HG03565 (cell line): ENCODE measurements around the gene CTTNBP2.
"Not testable (repeated sequence)": the region's sequence is repeated elsewhere in the genome, so short reads cannot be mapped to it uniquely, and the experiment has no call there.

Experiments
- ATAC-seq: cut with Tn5 transposase; IDR thresholded peaks from one replicate; pipeline ENCODE4 v1.9.1; 2021; ENCODE audit warnings: mild to moderate bottlenecking, moderate library complexity; ENCODE audit not compliant: unreplicated experiment

CTTNBP2 gene

DNA sequence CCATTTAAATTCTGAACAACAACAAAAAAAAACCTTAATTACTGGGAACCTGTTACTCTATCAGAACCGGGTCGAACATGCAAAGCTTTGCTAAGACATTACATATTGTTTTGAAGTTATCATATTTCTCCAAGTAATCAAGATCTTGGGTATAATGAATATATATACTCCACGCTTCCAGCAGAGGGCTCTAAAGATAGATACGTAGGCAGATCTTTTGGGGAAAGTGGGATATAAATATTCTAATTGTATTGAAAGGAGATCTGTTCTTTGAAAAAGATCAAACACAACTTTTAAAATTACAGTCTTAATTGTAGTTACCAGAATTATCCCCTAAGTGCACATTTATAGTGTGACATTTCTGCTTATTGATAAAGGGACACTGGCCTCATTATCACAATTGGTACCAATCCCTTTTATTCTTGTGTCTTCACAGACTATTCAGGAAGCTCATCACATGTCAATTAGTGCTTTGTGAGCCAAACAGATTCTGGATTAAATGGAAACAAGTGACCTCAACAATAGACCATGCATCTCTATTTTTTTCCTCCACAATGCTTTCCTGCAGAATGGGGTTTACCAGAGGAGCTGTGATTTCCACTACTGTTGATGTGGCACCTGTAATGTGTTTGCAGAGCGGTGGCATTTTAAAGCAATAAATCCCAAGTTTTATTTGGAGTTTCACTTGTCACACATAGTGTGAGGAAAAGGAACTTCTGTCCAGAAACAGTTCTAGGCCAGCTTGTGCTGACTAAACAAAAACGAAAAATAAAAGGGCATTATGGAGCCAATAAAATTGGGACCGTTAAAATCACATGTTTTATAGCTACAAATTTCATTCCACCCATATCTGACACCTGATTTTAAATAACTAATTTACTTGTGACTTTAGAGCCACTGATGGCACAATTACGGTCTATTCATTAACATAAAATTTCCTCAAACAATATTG, 122.4 kb downstream of the CTTNBP2 start:
- ATAC-seq = no peak

DNA sequence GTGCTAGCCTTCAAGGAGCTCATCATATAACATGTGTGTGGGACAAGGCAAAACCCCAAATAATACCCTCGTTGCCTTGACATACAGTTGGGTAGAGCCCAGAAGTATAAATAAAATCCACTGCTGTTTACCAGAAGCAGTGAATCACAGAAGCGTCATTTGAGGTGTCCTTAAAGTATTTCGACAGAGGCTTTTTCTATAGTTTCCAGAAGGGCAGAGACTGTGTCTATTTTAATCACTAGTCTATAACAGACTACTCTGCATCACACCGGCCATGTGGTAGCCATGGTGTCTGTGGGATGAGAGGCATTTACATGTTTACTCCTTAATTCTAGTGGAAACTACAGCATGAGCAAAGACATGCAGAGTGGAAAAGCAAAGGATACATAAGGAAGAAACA, 131.3 kb downstream of the CTTNBP2 start:
- no peak for ATAC-seq

DNA sequence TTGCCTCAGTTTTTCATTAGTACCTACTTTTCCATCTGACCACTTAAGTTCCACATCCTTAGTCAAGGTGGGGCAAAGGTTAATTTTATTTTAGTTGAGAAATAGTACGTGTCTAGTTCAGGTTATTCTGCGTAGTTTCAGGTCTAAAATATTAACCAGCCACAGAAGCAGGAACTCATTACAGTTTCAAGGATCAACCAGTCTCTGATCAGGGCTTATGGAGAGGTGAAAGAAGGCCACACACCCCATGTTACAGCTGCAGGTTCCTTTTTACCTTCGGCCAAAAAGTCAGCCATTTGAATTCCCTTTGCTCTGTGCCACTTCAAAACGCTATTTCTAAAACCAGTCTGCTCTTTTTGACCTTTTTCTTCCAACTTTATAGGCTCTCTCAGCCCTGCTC, 134.2 kb downstream of the CTTNBP2 start:
- no peak for ATAC-seq

DNA sequence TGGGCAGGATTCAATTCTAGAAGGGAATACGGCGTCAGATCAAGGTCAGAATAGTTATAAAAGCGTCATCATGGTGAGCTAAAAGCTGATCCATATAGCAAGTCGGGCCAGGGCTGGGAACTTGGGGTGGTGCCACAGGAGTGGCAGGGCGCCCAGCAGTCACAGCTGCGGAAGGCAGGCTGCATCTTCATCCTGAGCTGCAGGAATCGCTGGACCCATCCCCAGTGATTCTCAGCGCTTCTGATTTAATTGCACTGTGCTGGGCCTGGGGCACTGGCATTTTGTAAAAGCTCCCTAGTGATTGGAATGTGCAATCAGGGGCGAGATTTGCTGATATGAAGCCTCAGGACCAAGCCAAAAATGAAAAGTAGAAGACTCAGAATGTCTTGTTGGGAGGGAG, 135.3 kb downstream of the CTTNBP2 start:
- no peak for ATAC-seq

DNA sequence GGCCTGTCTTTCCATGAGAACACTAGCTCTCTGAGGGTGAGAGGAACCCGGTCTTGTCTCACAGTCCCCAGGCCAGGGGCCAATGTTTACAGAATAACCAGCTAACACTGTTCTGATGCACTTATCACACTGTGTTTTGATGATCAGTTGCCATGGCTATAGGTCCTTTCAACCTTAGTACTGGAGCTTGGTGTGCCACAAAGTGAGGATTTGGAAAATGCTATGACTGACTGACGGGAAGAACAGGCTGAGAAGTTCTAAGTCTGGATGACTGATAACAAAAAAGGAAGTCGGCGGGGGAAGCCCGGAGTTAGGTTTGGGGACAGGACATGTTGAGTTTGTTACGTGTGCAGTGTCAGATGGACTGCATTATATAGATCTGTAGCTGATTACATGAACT, 141.8 kb downstream of the CTTNBP2 start:
- peak; percentile 86 for ATAC-seq

DNA sequence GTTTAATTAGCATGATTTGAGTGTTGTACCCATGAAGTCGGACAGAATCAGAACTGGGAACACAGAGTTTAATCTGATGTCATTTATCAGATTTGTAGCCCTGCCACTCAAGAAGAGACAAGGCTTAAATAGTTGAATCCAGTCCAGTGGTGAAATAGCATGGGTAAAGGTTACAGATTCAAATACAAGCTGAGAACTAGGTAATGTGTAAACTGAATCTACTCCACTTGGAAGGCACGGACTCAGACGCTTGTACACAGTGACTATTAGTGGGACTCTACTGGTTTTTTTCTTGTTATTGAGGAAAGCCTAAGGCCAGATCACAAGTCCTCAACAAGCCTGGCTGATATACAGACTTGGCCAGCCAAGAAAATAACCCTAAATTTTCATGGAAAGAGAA, 142.9 kb downstream of the CTTNBP2 start:
- no peak for ATAC-seq

DNA sequence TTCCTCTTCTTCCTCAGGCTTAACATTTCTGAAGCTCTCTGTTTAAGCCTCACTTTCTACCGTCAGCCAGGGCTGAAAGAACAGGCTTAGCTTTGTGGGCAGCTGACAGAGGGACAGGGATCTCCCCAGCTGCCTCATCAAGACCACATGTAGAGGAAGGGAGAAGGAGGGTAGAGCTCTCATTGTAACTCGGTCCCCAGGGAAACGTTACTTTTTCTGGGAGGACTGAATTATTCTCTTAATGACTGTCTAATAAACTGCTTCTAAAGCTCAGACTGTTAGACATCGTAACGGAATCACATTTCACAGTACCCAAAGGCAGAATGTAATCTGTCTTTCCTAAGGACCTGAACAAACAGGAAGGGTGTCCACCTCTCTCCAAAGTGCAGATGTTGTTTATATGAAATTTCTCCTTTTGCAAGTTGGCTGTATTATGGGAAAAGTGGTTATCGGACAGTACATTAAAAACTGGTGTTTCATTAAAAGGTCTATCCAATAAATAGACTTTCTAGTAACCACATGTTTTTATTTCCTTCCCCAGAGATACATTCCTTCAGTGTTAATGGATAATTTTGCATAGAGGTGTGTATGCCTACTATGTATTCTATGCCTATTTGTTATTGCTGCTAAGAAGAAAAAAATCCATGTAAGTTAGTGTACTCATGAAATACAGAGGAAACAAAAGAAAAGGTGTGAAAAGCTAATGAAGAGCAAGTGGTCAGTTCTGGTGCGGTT, 144.2 kb downstream of the CTTNBP2 start:
- peak; percentile 42 for ATAC-seq

DNA sequence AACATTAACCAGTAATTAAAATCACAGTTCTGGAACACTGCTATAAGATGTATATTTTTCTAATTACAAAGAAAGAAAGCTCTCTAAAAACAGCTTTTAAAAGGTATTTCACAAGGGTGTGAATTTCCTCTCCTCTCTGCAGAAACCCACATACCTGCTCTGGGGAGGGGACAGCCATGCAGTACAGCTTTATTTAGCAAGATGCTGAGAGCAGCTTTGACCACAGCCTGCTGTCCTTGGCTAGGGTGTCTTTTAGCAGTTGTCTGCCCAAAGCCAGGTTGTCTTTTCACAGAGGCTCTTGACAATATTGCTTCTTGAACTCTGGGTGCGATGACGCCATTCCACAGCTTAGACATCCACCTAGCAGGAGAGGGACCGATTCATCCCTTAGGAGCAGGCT, 148.3 kb downstream of the CTTNBP2 start:
- no peak for ATAC-seq

DNA sequence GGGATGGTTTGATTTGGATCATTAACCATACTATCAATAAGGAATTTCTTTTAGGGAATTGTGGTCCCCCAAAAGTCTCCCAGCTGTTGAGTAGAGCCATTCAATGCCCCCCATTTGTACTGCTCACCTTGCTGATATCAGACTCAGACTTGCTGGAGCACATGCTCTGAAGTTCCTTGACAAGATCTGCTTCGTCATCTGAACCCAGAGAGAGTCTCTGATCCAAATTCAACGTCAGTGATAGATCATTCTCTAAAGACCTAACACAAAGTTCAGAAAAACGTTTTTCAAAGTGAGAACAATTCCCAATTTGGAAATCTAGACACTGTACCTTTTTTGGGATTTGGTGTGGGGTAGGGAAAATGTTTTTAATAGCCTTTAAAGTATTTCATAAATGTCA, 153.9 kb downstream of the CTTNBP2 start:
- no peak for ATAC-seq

DNA sequence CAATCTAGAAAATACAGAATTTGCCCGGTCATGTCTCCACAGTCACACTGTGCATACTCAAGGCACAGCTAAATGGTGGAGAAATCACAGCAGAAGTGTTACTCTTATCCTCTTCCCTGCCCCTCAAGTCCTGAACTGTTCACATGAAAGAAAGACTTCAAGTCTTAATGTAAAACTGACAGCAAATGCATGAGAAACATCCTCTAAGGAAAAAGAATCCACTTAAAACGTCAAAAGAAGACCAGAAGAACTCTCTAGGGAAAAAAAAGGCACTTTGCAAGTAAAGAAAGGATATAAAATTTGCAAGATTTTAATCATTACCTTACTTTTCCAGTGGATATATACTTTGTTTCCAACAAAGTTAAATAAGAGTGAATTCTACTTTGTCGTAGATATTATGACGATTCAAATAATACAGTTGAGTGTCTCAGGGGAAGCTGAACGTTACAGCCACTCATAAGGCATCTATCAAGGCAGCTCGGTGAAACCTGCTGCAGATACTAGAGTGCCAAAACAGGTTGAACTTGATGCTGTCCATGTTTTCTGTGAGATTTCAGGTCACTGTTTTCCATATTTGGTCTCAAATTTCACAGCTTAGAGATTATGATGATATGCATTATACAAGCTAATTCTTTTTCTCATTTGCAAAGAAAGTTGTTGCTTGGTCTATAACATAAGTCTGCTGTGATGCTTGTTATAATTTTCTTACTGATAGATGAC, 155.0 kb downstream of the CTTNBP2 start:
- ATAC-seq = no peak

DNA sequence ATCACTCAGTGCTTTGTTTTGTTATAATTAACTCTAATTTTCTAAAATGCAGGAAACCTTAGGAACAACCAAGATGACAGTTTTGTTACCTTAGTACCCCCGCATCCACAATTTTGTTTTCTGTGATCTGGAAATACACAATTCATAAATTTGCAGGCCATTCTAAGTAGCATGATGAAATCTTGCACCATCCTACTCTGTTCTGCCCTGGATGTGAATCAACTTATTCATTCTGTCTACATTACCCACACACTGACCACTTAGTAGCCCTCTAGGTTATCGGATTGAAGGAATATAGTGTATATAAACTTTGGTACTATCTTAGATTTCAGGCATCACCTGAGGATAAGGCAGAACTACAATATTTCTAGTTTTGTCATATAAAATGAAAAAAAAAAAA, 155.9 kb downstream of the CTTNBP2 start:
- no peak for ATAC-seq

DNA sequence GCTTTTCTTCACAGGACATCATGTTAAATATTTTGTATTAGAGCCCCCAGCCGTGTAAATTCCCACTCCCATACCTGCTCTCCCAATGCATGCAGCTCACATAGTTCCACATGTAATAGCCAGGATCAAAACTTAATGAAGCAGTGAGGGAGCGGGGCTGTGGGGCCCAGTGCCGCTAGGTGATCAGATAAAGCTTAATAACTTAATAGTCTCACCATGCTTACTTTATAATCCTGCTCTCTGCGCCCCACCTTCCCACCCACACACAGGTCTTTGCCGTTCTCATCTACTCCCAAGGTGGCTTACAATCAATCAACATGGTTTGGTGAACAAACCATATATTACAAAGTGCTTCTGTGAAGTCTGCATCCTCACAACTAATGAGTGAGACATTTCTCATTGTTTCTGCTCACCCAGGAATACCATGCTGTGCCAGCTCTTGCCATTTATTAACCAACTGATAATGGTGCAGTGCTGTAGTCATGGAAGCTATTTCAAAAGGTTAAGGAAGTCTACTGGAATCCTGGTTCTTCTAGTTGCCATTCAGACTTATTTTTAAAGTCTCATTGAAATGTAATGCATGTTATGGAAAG, 156.4 kb downstream of the CTTNBP2 start:
- ATAC-seq = no peak

DNA sequence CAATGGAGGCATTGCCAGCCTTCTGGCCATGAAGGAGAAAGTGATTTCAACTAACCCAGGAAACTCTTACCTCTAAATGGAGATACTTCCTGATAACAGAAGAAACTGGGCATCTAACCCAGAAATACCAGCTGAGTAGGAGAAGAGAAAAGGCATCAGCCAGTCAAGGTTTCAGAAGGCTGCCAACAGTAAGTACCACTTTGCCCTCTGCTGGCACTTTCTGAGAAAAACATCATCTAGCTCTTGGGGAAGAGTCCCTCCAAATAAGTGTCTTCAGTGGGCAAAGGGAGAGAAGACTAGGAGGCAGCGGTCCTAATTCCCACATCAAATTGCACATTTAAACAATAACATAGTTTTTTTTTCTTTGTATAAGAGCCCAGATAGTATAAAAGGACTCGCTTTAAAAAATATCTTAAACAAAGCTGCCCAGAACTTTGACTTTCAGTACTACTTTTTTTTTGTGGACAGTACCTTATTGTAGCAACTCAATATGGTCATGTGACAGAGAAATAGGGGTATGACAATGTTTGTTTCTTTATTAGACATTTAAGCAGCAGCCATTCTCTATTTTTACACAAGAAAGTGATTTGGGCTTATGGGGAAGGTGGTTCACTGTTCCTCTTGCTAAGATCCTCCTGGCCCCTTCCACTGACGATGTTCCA, 157.3 kb downstream of the CTTNBP2 start:
- peak; percentile 83 for ATAC-seq

DNA sequence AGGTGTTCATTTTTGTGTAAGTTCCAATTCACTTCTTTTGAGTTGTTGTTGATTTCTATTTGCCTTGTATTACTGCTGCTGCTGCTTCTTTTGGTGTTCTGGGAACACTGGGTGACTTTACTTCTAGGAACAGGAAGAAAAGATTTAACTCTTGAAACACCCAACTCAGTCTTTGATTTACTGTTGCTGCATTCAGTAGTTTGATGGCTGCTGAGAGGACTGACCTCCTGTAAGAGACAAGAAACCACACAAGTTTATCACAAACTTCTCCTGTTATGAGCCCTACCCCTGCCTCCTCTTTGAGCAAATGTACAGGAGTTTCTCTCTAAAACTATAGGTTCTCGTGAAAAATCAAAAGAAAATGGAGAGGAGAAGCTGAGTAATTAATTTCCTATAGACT, 161.7 kb downstream of the CTTNBP2 start:
- no peak for ATAC-seq

DNA sequence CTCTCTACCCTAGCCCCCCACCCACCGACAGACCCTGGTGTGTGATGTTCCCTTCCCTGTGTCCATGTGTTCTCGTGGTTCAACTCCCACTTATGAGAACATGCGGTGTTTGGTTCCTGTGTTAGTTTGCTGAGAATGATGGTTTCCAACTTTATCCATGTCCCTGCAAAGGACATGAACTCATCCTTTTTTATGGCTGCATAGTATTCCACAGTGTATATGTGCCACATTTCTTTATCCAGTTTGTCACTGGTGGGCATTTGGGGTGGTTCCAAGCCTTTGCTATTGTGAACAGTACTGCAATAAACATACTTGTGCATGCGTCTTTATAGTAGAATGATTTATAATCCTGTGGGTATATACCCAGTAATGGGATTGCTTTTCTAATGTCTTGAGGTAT, 165.1 kb downstream of the CTTNBP2 start:
- not testable (repeated sequence) for ATAC-seq

DNA sequence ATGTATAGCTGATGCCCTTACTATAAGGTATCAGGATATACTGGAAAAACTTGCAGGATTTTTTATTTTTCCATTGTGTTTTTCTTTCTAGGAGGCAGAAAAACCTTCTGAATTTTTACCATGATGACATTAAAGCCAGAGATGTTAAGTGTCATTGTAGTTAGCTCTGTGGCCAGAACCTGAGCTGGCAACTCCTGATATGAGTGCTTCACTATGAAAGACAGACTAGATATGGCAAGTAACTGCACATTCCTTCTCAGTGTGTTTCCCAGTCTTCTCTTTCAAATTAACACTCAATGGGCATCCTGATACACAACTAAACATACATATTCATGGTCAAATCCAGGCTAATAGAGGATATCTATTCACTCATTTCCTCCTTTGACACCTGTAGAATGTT, 166.2 kb downstream of the CTTNBP2 start:
- ATAC-seq = no peak

DNA sequence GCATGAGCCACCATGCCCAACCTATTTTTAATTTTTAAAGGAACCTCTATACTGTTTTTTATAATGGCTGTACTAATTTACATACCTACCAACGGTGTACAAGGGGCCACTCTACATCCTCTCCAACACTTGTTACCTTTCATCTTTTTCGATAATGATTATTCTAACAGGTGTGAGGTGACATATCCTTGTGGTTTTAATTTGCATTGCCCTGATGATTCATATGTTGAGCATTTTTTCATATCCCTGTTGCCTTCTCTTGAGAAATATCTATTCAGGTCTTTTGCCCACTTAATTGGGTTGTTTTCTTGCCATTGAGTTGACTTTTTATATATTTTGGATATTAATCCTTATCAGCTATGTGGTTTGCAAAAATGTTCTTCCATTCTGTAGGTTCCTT, 167.0 kb downstream of the CTTNBP2 start:
- no peak for ATAC-seq

DNA sequence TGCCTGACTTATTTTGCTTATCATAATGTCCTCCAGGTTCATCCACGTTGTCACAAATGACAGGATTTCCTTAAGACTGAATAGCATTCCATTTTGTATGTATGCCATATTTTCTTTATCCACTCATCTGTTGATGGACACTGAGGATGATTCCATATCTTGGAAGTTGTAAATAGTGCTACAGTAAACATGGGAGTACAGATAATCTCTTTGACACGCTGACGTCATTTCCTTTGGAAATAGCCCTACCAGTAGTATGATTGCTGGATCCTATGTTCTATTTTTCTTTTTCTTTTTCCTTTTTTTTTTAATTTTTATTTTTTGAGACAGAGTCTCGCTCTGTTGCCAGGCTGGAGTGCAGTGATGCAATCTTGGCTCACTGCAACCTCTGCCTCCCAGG, 167.6 kb downstream of the CTTNBP2 start:
- no peak for ATAC-seq

DNA sequence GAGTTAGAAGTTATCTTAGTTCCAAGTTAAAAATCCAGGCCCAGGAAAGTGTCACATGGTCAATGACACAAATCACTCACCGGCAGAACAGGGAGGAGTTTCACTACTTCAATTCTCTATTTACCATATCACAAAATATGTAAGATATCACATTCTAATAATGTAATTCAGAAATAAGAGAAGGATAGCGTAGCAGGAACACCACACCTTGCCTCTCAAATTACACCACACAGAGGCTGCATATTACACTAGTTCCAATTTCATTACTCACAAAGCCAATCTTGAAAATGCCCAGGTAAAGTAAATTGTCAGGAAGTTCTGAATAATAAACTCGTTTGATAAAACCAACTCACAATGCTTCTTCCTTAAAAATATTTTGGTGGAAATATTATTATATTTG, 169.2 kb downstream of the CTTNBP2 start:
- ATAC-seq = no peak

DNA sequence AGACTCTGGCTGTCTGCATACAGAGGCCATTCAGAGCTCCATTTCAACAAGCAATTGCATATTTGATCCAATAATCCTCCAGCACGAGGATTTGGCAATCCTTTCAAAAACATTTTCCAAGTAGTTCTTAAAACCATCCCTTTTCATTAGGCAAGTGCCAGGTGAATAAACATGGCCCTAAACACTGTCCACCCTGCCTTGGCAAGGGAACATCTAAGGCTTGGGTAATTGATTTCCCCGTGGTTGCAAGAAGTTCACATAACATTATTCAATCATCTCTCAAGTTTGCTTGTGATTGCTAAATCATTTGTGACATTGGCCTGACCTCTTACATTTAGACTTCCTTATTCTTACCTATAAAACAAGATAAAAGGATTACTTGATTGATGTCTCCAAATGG, 175.2 kb downstream of the CTTNBP2 start:
- ATAC-seq = no peak

DNA sequence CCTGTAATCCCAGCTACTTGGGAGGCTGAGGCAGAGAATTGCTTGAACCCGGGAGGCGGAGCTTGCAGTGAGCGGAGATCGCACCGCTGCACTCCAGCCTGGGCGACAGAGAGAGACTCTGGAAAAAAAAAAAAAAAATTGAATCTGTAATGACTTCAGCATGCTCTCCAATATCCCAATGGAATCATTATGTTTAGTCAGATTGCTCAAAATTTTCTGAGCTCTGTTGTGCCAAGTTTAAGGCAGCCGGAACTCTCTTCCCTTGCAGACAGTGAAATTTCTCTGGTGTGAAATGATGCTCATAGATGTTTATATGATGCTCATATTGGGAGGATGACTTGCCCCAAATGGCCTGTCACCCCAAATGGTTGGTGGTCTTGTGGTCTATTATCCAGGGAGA, 180.9 kb downstream of the CTTNBP2 start:
- ATAC-seq = no peak
